Measurements from ENCODE around the gene FOXE1. TPM values are rescaled to one million over a fixed set of nuclear protein-coding genes. Genes with fewer than 3 reads are reported as not detected.

Gene FOXE1
- total RNA-seq, 1 donor from 2014 or later: not detected

DNA sequence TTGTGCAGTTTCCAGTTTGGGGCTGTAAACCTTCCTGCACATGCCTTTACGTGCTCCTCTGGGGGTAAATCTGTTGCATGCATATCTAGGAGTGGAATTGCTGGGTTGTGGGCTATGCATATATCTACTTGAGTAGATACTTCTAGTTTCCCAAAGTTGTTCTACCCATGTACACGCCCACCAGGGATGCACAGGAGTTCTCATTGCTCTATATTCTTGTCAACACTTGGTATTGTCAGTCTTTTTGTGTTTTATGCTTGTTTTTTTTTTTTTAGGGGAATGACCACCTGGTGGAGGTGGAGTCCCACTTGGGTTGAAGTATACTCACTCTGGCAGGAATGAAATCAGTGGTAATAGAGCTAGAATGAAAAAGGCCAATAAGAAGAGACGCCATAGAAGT lies 23.0 kb downstream of the FOXE1 start:
- Mint-ChIP-seq H3K4me1 (ENCODE audit: unreplicated experiment) (peaks cover 14% of the 10 kb centered on the region), H3K9me3 (ENCODE audit: unreplicated experiment) (no peaks in the 10 kb centered on the region), H3K4me3 (ENCODE audit: unreplicated experiment) (no peak overlapping the region), H3K27me3 (ENCODE audit: unreplicated experiment) (peaks cover 11% of the 10 kb centered on the region), H3K27ac (ENCODE audit: unreplicated experiment) (peak overlapping the region; percentile 15), H3K36me3 (ENCODE audit: unreplicated experiment) (no peaks in the 10 kb centered on the region)
- peak; percentile 8 for DNase-seq (ENCODE audit: extremely low spot score, unreplicated experiment)
- TF ChIP-seq, protein P1, sequence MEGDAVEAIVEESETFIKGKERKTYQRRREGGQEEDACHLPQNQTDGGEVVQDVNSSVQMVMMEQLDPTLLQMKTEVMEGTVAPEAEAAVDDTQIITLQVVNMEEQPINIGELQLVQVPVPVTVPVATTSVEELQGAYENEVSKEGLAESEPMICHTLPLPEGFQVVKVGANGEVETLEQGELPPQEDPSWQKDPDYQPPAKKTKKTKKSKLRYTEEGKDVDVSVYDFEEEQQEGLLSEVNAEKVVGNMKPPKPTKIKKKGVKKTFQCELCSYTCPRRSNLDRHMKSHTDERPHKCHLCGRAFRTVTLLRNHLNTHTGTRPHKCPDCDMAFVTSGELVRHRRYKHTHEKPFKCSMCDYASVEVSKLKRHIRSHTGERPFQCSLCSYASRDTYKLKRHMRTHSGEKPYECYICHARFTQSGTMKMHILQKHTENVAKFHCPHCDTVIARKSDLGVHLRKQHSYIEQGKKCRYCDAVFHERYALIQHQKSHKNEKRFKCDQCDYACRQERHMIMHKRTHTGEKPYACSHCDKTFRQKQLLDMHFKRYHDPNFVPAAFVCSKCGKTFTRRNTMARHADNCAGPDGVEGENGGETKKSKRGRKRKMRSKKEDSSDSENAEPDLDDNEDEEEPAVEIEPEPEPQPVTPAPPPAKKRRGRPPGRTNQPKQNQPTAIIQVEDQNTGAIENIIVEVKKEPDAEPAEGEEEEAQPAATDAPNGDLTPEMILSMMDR (IDR thresholded peaks at IDR 0.05): no peak

DNA sequence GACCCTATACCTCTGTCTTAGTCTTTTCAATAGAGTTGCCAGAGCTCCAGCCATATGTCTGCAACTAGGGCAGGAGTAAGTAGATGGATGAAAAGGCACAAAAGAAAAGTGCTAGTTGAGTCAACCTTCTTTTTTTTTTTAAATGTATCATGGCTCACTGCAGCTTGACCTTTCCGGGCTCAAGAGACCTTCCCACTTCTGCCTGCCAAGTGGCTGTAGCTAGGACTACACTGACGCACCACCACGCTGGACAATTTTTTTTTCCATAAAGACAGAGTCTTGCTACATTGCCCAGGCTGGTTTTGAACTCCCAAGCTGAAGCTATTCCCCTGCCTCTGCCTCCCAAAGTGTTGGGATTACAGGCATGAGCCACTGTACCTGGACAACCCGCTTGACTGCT lies 27.3 kb downstream of the FOXE1 start:
- Mint-ChIP-seq H3K27ac (ENCODE audit: unreplicated experiment) (no peak overlapping the region), H3K4me1 (ENCODE audit: unreplicated experiment) (peaks cover 14% of the 10 kb centered on the region), H3K36me3 (ENCODE audit: unreplicated experiment) (no peaks in the 10 kb centered on the region), H3K27me3 (ENCODE audit: unreplicated experiment) (peaks cover 27% of the 10 kb centered on the region), H3K9me3 (ENCODE audit: unreplicated experiment) (no peaks in the 10 kb centered on the region), H3K4me3 (ENCODE audit: unreplicated experiment) (no peak overlapping the region)
- TF ChIP-seq, protein P1 (IDR thresholded peaks at IDR 0.05): no peak
- no peak for DNase-seq (ENCODE audit: extremely low spot score, unreplicated experiment)

DNA sequence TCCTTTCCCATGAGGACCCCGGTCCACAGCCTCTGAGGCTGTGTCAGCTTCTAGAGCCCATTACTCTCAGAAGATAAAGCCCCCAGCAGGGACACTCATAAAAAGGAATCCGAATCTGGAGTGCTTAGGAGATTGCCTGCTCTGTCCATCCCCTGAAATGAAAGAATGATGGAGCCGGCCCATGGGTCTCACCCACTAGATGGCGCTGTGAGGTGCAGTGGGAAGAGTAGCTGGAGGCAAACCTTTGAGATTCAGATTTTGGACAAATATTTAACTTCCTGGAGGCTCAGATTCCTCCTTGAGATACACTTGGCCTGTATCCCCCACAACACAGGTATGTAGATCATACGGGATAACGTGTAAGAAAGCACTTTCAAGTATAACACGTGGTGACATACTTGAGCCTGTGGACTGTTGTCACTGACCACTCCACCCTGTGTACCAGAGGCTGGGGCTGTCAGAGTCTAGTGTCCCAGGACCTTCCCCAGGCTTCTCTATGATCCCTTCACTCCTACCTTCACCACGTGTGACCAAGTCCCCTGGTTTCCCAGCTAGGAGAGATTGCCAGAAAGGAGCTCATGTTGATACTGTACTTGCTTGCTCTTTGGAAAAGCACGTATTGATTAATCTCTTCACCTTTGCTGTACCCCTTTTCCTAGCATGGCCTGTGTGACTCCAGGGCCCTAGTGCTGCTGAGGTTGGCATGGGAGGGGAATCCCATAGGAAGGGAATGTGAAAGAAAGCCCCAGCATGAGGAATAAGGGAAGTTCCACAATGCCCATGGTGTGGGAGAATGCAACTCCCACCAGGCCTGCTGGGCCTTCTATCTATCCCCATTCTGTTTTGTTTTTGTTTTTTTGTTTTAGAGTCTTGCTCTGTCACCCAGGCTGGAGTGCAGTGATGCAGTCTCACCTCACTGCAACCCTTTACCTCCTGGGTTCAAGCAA lies 37.2 kb downstream of the FOXE1 start:
- Mint-ChIP-seq H3K36me3 (ENCODE audit: unreplicated experiment) (peaks cover 10% of the 10 kb centered on the region), H3K4me3 (ENCODE audit: unreplicated experiment) (no peak overlapping the region), H3K4me1 (ENCODE audit: unreplicated experiment) (no peaks in the 10 kb centered on the region), H3K27me3 (ENCODE audit: unreplicated experiment) (peaks cover 14% of the 10 kb centered on the region), H3K9me3 (ENCODE audit: unreplicated experiment) (peaks cover 21% of the 10 kb centered on the region), H3K27ac (ENCODE audit: unreplicated experiment) (no peak overlapping the region)
- TF ChIP-seq, protein P1 (IDR thresholded peaks at IDR 0.05): peak; percentile 44
- DNase-seq (ENCODE audit: extremely low spot score, unreplicated experiment): peak; percentile 75

DNA sequence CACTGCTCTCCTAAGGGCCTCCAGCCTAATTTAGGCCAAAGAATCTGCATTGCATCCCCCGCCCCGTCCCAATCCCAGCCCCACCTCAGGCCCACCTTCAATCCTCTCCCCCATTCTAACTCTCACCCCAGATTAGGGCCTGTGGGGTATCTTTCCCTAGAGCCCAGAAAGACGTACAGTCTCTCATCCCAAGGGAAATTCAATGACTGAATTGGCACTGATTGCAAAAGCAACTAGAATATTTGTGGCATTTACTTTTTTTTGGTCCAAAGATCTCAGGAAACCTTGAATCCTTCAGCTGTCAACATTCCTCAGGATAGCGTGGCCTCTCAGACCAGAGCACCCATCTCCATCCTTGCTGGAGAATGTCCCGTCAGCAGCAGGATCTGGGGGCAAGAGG lies 38.7 kb downstream of the FOXE1 start:
- H3K4me1 Mint-ChIP-seq (ENCODE audit: unreplicated experiment): no peaks in the 10 kb centered on the region
- H3K27me3 Mint-ChIP-seq (ENCODE audit: unreplicated experiment): peaks cover 14% of the 10 kb centered on the region
- no peak for DNase-seq (ENCODE audit: extremely low spot score, unreplicated experiment)
- peaks cover 16% of the 10 kb centered on the region for H3K36me3 Mint-ChIP-seq (ENCODE audit: unreplicated experiment)
- H3K9me3 Mint-ChIP-seq (ENCODE audit: unreplicated experiment): peaks cover 21% of the 10 kb centered on the region
- TF ChIP-seq, protein P1 (IDR thresholded peaks at IDR 0.05): no peak
- no peak overlapping the region for H3K27ac Mint-ChIP-seq (ENCODE audit: unreplicated experiment)
- H3K4me3 Mint-ChIP-seq (ENCODE audit: unreplicated experiment): no peak overlapping the region

DNA sequence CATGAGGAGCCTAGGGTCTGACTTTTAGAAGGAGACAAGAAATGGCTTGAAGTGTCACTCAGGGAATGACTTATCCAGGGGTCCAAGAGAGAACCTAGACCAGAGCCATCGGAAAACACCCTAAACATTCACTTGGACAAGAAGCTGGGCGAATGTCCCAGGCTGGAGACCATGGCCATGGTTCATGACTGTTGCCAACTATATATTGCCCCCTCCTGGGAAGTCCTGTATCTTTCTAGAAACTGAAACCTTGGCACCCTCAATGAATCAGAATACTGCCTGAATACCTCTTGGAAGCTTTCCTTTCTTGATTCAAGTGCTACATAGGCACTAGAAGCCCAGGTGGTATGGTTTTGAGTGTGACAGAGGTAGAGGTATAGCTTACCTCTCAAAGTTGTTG lies 39.4 kb downstream of the FOXE1 start:
- no peak for DNase-seq (ENCODE audit: extremely low spot score, unreplicated experiment)
- peaks cover 14% of the 10 kb centered on the region for H3K27me3 Mint-ChIP-seq (ENCODE audit: unreplicated experiment)
- H3K9me3 Mint-ChIP-seq (ENCODE audit: unreplicated experiment): peaks cover 21% of the 10 kb centered on the region
- H3K4me1 Mint-ChIP-seq (ENCODE audit: unreplicated experiment): no peaks in the 10 kb centered on the region
- no peak overlapping the region for H3K27ac Mint-ChIP-seq (ENCODE audit: unreplicated experiment)
- peaks cover 16% of the 10 kb centered on the region for H3K36me3 Mint-ChIP-seq (ENCODE audit: unreplicated experiment)
- H3K4me3 Mint-ChIP-seq (ENCODE audit: unreplicated experiment): no peak overlapping the region
- TF ChIP-seq, protein P1 (IDR thresholded peaks at IDR 0.05): no peak

All from osteocyte (in vitro differentiated cells).